Activated naive CD4-positive, alpha-beta T cell treated with anti-CD3 and anti-CD28 coated beads for 36 hours (primary cell): Measurements from ENCODE around the gene CEP95. TPM values are rescaled to one million over a fixed set of nuclear protein-coding genes. Genes with fewer than 3 reads are reported as not detected.
"Not testable (repeated sequence)": the region's sequence is repeated elsewhere in the genome, so short reads cannot be mapped to it uniquely, and the experiment has no call there.

Experiments used
- CTCF ChIA-PET: fragments of 350-600 bp; sonication (Branson Sonifier 250); formaldehyde crosslinking; loops from one replicate; lab custom pipeline; 2021; ENCODE audit warnings: antibody characterized with exemption; lab: Charles Lee
- DNase-seq: peaks from one replicate; pipeline ENCODE4 v3.0.0-alpha.2; 2020
- H3K27ac Mint-ChIP-seq: one replicate; pipeline ENCODE4 v1.8.0; 2021; ENCODE audit warnings: mild to moderate bottlenecking, mixed read lengths
- H3K27me3 Mint-ChIP-seq: one replicate; pipeline ENCODE4 v1.8.0; 2021; ENCODE audit warnings: low read depth, mixed read lengths
- H3K36me3 Mint-ChIP-seq: one replicate; pipeline ENCODE4 v1.8.0; 2021; ENCODE audit warnings: low read depth, mixed read lengths
- H3K4me1 Mint-ChIP-seq: one replicate; pipeline ENCODE4 v1.8.0; 2021; ENCODE audit warnings: low read depth, mixed read lengths
- H3K4me3 Mint-ChIP-seq: one replicate; pipeline ENCODE4 v1.8.0; 2021; ENCODE audit warnings: mild to moderate bottlenecking, moderate library complexity, mixed read lengths
- H3K9me3 Mint-ChIP-seq: one replicate; pipeline ENCODE4 v1.8.0; 2021; ENCODE audit warnings: mixed read lengths
- intact Hi-C: fragments of 100-400 bp; cut with micrococcal nuclease; formaldehyde crosslinking; loops from one replicate; pipeline ENCODE4 v1.15.1; 2023
- total RNA-seq, 2 experiments: library from RNA; stranded (reverse); gene quantifications; one replicate each; pipeline ENCODE4 v1.2.3, GENCODE V29; 2021

Gene CEP95, protein sequence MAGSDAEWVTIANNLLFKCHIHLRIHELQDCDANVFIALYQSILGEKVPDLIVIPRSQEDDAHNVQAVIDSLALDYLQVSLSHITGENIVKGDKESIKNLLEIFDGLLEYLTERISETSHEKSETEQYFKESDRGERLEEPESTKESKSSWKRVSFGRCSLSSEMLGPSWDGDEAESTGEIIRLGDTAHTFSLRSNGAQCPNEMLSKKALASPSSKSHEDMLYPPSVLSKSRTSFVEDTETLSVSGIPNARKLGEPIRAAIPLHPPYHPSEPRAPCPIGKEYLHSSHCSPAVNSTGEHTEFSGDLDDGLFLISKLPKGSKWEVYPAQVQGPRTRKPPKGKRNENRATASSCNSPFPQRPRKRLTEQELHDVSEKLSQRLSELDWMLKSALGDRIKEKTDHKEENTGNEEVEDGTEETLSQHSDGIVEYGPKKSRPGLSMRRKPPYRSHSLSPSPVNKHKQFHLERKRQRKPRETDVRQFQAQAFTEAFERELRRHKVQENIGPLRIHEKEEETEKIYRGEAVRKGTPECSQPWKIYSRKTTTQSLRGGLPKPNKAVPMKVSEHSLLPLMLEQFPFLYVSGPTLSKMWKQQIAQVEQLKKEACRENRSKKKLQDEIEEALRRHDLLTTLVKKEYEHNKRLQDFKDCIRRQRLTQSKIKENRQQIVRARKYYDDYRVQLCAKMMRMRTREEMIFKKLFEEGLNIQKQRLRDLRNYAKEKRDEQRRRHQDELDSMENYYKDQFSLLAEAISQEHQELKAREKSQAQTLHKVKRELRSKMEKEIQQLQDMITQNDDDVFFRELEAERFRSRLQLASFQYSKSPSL
- total RNA-seq, result 10 to 100 TPM; 38.8 to 43.3 TPM

DNA sequence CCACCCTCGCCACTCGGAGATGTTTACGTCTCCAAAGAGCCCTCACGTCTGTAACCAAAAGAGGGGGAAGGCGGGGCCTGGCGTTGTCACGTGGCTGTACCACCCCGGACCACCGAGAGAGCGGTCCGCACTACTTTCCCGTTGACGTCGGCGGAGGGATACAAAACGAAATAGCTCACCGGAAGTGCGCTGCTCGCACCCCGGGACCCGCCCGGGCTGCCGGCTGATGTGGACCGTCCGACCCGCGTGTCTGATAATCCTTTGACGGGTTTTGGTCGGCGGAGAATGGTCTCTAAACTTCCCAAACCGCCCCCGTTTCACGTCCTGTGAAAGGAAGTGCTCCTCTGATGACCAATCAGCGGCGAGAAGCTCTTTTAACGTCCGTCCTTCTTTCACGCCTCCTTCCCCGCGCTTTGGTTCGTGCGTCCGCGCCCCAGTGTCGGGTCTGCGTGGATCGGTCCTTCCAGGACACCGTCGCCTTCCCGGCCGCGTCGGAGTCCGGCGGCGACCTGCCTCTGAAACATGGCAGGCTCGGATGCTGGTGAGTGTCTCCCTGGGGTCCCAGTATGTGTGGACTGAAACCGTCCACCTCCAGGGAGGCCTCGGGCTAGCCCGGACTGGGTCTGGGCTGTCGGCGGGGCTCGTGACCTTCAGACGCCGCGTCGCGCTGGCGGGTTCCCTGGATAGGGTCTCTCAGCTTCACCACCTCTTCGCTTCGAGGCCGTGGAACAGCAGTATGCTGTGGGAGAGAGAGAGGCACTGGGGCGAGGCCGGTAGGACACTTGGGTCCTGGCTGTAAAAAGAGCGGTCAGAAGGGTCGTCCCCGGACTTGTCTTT is at the start of gene CEP95:
Gene CEP95, plus strand, starts transcription at position 402 of the 837 bp plus-strand sequence. Its CDS starts 121 bp downstream, at position 523.
- CTCF ChIA-PET, result interaction anchor here (0.6 to 3.3 kb wide), 11 partner anchors 10 to 550 kb away, joined by 3 to 22 read pairs (median 3); partner anchors contain the start of genes GNA13 and POLG2
- H3K9me3 Mint-ChIP-seq, result no peaks in the 10 kb centered on the region
- H3K27ac Mint-ChIP-seq, result peak within 1 kb of the TSS; percentile 99
- intact Hi-C loops, result loop anchor here (1.0 to 10.0 kb wide), 14 partner anchors 9 to 884 kb away; partner anchors contain the start of genes GNA13, ICAM2, MAP3K3 and POLG2
- peak within 1 kb of the TSS; percentile 92 for H3K4me3 Mint-ChIP-seq
- H3K4me1 Mint-ChIP-seq, result peaks cover 53% of the 10 kb centered on the region
- no peaks in the 10 kb centered on the region for H3K27me3 Mint-ChIP-seq
- H3K36me3 Mint-ChIP-seq, result peaks cover 56% of the 10 kb centered on the region
- peak; percentile 95 for DNase-seq

DNA sequence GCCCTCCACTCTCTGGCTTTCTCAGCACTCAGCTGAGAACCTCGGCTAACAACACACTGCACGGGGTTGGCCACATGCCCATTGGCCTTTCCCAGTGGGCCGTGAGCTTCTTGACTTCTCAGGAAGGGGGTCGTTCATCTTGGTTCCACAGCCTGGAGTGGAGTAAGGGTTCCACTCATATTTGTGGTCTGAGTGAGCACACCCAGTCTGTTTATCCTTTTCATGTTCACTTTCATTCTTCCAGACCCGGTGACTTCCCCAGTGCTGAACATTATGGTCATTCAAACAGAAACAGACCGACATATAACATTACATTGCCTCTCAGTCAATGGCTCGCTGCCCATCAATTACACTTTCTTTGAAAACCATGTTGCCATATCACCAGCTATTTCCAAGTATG is 49.6 kb upstream of the CEP95 start:
- intact Hi-C loops, result no loop called here
- Mint-ChIP-seq H3K4me3 (no peak overlapping the region), H3K27ac (no peak overlapping the region), H3K27me3 (no peaks in the 10 kb centered on the region), H3K4me1 (peaks cover 14% of the 10 kb centered on the region), H3K36me3 (no peaks in the 10 kb centered on the region), H3K9me3 (no peaks in the 10 kb centered on the region)
- CTCF ChIA-PET, result interaction anchor here (1.1 to 1.9 kb wide), 2 partner anchors 27 to 34 kb away, joined by 4 to 6 read pairs; no protein-coding TSS in a partner anchor
- DNase-seq, result no peak

- Mint-ChIP-seq H3K9me3 (no peaks in the 10 kb centered on the region), H3K27me3 (no peaks in the 10 kb centered on the region), H3K36me3 (no peaks in the 10 kb centered on the region), H3K27ac (no peak overlapping the region), H3K4me3 (no peak overlapping the region), H3K4me1 (peaks cover 14% of the 10 kb centered on the region)
- no peak for DNase-seq
- CTCF ChIA-PET, result no interaction called here
- intact Hi-C loops, result no loop called here
These were observed 48.0 kb upstream of the CEP95 start for GRCh38 chr17:64458756-64459155.

GRCh38 chr17:64459284-64459747 is 47.5 kb upstream of the CEP95 start:
- Mint-ChIP-seq H3K4me1 (peaks cover 14% of the 10 kb centered on the region), H3K27ac (no peak overlapping the region), H3K4me3 (no peak overlapping the region), H3K36me3 (no peaks in the 10 kb centered on the region), H3K9me3 (no peaks in the 10 kb centered on the region), H3K27me3 (no peaks in the 10 kb centered on the region)
- DNase-seq, result no peak
- intact Hi-C loops, result no loop called here
- CTCF ChIA-PET, result no interaction called here

GRCh38 chr17:64459818-64460217 is 47.0 kb upstream of the CEP95 start:
- DNase-seq, H3K36me3 Mint-ChIP-seq, CTCF ChIA-PET, H3K9me3 Mint-ChIP-seq, H3K27me3 Mint-ChIP-seq, intact Hi-C loops, H3K27ac Mint-ChIP-seq, H3K4me3 Mint-ChIP-seq: not testable (repeated sequence)
- H3K4me1 Mint-ChIP-seq, result peaks cover 13% of the 10 kb centered on the region

DNA sequence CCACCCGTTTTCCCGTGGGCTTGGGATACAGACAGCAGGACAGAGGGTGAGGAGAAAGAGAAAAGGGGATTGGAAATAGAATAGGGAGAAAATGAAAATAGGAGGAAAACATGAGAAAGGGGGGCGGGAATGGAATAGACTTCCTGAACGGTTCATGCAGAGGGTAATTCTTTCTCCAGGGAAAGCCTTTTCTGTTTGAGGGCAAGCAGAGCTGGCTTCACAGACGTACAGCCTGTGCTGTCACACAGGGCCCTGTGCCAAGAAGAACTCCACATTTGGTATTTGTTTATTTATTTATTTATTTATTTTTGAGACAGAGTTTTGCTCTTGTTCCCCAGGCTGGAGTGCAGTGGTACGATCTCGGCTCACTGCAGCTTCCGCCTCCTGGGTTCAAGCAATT is 45.8 kb upstream of the CEP95 start:
- no peaks in the 10 kb centered on the region for H3K27me3 Mint-ChIP-seq
- CTCF ChIA-PET, result interaction anchor here (0.6 kb wide), 1 partner anchor 9 kb away, joined by 3 read pairs; no protein-coding TSS in a partner anchor
- no peaks in the 10 kb centered on the region for H3K9me3 Mint-ChIP-seq
- no peak overlapping the region for H3K4me3 Mint-ChIP-seq
- H3K27ac Mint-ChIP-seq, result no peak overlapping the region
- no peak for DNase-seq
- no peaks in the 10 kb centered on the region for H3K36me3 Mint-ChIP-seq
- peaks cover 9% of the 10 kb centered on the region for H3K4me1 Mint-ChIP-seq
- intact Hi-C loops, result no loop called here

DNA sequence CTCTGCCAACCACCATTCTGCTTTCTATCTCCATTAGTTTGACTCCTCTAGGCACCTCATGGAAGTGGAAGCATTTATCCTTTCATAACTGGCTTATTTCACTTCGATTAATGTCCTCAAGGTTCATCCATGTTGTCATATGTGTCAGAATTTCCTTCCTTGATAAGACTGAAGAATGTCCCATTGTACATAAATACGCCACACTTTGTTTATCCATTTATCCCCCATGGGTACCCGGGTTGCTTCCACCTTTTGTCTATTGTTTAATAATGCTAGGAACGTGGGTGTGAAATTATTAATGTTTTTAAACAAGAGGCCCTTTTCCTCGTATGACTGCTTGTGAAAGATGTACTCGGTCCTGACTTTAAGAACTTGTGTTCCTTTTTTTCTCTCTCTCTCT is 45.0 kb upstream of the CEP95 start:
- intact Hi-C loops, result no loop called here
- no peaks in the 10 kb centered on the region for H3K9me3 Mint-ChIP-seq
- no peaks in the 10 kb centered on the region for H3K36me3 Mint-ChIP-seq
- DNase-seq, result no peak
- CTCF ChIA-PET, result interaction anchor here (0.6 kb wide), 1 partner anchor 9 kb away, joined by 3 read pairs; no protein-coding TSS in a partner anchor
- no peak overlapping the region for H3K4me3 Mint-ChIP-seq
- peaks cover 4% of the 10 kb centered on the region for H3K4me1 Mint-ChIP-seq
- no peaks in the 10 kb centered on the region for H3K27me3 Mint-ChIP-seq
- no peak overlapping the region for H3K27ac Mint-ChIP-seq

GRCh38 chr17:64466019-64466735 is 40.6 kb upstream of the CEP95 start:
- intact Hi-C loops, result no loop called here
- CTCF ChIA-PET, result interaction anchor here (1.1 kb wide), 1 partner anchor 27 kb away, joined by 4 read pairs; no protein-coding TSS in a partner anchor
- no peak overlapping the region for H3K4me3 Mint-ChIP-seq

GRCh38 chr17:64466834-64467233 is 39.9 kb upstream of the CEP95 start:
- CTCF ChIA-PET, result interaction anchor here (0.7 to 1.1 kb wide), 3 partner anchors 14 to 83 kb away, joined by 4 to 7 read pairs (median 4); no protein-coding TSS in a partner anchor
- H3K27me3 Mint-ChIP-seq, H3K9me3 Mint-ChIP-seq, DNase-seq, intact Hi-C loops, H3K4me3 Mint-ChIP-seq, H3K36me3 Mint-ChIP-seq, H3K4me1 Mint-ChIP-seq, H3K27ac Mint-ChIP-seq: not testable (repeated sequence)

More at GRCh38 chr17:64466019-64466735, 40.6 kb upstream of the CEP95 start:
- Mint-ChIP-seq H3K27ac (no peak overlapping the region), H3K36me3 (no peaks in the 10 kb centered on the region), H3K9me3 (no peaks in the 10 kb centered on the region), H3K4me1 (no peaks in the 10 kb centered on the region), H3K27me3 (no peaks in the 10 kb centered on the region)
- no peak for DNase-seq

GRCh38 chr17:64470625-64471024 is 36.2 kb upstream of the CEP95 start:
- Mint-ChIP-seq H3K27ac (no peak overlapping the region), H3K9me3 (no peaks in the 10 kb centered on the region), H3K4me3 (no peak overlapping the region), H3K36me3 (no peaks in the 10 kb centered on the region), H3K4me1 (no peaks in the 10 kb centered on the region), H3K27me3 (no peaks in the 10 kb centered on the region)
- CTCF ChIA-PET, result interaction anchor here (0.6 kb wide), 1 partner anchor 172 kb away, joined by 3 read pairs; no protein-coding TSS in a partner anchor
- DNase-seq, result no peak
- intact Hi-C loops, result no loop called here

- CTCF ChIA-PET, result interaction anchor here (0.6 kb wide), 1 partner anchor 173 kb away, joined by 3 read pairs; no protein-coding TSS in a partner anchor
- Mint-ChIP-seq H3K9me3 (no peaks in the 10 kb centered on the region), H3K4me3 (no peak overlapping the region), H3K36me3 (no peaks in the 10 kb centered on the region), H3K27me3 (no peaks in the 10 kb centered on the region), H3K27ac (no peak overlapping the region), H3K4me1 (no peaks in the 10 kb centered on the region)
- intact Hi-C loops, result no loop called here
- no peak for DNase-seq
These were observed 35.3 kb upstream of the CEP95 start for GRCh38 chr17:64471440-64471839.
